ENCODE results near the gene COASY.
"Not testable (repeated sequence)": the region's sequence is repeated elsewhere in the genome, so short reads cannot be mapped to it uniquely, and the experiment has no call there.

The COASY gene

GRCh38 chr17:42577140-42577531 lies 15.2 kb downstream of the COASY start:
- no peak for DNase-seq

DNA sequence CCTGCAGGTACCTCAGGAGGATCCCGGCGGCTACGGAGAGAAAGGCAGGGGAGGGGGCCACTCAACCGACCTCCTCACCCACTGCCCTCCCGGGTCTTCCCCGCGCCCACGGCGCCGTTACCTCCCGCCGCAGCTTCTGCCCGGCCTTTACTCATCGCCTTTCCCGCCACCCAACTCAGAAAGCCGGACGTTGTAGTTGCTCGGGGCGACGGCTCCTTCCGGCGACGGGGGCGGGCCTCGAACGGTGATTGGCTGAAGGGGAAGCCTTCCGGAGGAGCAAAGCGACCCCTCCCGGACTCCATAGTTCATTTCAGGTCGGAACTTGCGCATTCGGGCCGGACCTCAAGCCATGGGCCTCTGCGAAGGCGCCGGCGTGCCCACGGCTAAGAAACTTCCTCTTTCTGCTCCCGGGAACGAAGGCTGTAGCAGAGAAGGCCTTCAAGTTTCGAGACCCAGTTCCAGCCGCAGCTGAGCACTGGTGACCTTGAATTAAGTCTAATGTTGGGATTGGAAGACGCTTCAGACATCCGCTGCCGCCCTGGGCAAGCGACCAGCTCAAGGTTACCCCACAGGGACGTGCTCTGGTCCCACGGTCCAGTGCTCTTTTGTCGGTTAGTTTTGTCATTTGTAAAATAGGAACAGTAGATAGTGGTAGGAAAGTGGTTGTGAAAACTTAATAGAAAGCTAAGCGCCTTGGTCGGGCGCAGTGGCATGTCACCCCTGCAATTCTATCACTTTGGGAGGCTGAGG lies 15.8 kb downstream of the COASY start, which contains the start of gene PSMC3IP:
TSS of gene PSMC3IP (minus strand) at position 198 of the 750 bp plus-strand sequence. CDS start at position 155, 43 bp downstream.
- peak; percentile 92 for DNase-seq

DNA sequence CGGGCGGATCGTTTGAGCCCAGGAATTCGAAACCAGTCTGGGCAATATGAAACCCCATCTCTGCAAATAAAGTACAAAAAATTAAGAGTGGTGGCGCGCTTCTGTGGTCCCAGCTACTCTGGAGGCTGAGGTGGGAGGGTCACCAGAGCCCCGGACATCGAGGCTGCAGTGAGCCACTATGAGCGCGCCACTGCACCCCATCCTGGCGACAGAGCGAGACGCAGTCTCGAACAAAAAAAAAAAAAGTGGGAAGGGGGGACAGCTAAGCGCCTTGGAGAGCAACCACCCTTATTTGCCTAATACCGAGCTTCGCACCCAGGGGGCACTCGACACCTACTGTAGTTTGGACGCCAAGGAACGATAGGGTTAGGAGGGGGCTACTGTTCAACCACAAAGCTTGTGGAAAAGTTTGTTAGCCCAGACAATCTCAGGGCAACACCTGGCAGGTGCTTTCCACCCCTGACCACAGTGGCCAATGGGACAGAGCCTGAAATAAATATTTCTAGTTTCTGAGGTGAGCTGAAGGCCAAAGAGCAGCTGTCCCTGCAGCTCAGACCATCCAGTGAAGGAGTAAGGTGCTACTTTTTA lies 16.4 kb downstream of the COASY start:
- DNase-seq: peak; percentile 73

DNA sequence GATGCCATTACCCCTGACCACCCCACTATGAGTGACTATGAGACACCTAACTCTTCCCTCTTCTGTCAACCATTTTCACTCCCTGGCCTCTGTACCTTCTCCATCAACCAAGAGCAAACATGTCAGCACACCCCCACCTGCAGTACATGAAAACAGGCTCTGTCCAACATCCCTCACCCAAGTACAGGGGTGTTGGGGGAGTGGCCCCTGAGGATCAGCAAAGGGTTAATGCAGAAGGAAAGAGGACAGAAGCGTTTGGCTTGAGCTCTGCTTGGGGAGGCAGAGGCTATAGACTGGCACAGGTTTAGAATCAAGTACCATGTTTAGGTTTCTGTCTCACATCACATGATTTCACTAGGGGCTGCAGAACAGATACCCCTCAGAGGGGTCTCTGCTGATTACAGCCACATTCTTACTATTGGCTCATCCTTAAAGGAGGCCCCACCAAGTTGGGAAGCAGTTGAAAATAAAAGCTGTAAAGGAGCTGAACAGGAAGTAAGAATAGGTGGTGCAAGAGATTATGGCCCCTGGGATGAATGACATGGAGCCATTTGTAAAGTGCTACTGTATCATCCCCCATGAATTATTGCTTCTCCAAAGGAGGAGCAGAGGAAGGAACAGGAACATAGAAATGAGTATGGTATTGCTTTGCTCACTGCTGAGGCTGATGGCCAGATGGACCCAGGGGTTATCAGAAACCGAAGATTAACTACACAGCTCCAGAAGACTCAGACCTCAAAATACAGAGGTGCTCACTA lies 18.0 kb downstream of the COASY start:
- DNase-seq: no peak

DNA sequence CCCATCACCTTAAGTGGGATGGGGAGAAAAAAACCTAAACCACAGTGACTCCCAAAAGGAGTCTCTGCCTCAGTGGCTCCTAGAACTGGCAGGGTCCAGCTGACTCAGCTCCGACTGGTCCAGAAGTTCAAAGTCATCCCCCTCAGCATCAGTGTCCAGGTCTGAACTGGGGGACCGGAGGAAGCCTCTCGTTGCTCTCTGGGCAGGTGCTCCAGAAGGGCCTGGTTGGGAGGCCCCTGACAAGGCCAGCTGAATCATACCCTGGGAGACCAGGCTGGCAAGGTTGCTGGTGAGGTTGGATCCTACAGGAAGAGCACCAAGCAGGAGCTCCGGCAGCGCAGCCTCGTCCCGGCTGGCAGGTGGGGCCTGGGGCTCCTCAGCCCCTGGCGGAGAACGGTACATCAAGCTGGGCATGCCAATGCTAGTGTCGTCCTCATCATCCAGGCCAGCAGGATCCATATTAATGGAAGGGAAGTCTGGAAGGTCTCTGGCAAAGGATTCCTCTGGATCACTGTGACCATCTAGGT lies 19.9 kb downstream of the COASY start:
- DNase-seq: no peak

GRCh38 chr17:42584880-42585279 lies 22.9 kb downstream of the COASY start:
- no peak for DNase-seq

- DNase-seq: no peak
These were observed 23.4 kb downstream of the COASY start for GRCh38 chr17:42585353-42585752.

DNA sequence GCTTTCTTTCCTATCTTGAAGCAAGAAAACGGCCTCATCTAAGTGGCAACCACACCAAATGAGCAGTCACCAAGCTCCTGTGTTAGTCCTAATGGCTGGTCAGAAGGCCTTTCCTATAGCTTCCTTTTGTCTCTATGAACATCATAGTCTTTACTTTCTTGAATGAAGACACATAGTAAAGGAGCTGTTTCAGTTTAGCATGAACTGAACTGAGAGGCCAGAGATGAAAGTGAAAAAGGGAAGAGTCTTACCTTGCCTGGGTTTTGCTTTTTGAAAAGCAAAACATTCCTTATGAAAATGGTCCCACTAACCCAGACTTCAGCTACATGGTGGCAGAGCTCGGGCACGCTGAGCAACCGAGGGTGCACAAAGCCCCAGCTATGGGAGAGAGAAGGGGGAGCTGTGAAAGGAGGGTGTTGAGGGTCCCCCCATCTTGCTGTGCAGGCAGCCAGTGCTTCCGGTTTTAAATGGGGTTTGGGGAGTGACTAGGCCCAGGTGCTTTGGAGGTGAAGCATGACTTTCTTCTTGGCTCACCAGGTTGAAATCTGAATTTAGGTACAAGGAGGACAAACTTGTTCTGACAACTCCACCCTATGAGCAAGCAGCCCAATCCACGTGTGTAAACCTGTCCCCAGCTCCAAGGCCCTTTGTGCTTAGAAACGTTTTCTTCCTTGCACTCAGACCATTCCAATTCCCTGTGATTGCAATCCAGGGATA lies 24.7 kb downstream of the COASY start:
- no peak for DNase-seq

DNA sequence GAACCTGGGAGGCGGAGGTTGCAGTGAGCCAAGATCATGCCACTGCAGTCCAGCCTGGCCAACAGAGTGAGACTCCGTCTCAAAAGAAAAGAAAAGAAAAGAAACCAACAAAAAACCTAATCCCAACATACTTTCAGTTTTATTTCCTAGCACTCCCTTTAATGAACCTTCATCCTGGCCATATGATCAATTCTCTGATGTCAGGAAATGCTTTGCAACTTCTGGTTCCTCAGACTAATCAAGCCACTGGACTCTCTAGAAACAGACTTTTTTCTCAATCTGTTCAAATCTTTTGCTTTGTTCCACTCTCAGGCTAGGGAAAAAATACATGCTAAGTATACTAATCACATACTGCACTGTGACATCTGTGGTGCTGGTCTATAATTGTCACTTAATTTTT lies 28.9 kb downstream of the COASY start:
- no peak for DNase-seq

- DNase-seq: no peak
These were observed 29.5 kb downstream of the COASY start for GRCh38 chr17:42591411-42591810.

- no peak for DNase-seq
These were observed 34.4 kb downstream of the COASY start for GRCh38 chr17:42596386-42596785.

DNA sequence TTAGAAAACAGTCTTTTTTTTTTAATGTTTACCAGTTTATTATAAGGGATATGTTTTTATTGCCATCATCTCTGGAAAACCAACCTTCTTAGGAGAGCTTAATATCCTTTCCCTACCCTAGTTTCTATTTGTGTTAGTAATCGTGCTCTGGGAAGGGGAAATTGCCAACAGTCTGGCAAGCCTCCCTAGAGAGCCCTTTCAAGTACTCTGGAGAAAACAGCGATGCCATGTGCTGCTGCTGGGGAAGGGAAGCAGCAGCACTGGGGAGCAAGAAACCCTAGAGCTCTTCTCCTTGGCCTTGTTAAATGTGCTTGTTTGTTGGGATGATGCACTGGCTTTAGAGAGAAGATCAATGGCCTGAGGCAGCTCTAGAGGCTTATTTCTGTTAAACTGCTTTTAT lies 37.0 kb downstream of the COASY start:
- no peak for DNase-seq

DNA sequence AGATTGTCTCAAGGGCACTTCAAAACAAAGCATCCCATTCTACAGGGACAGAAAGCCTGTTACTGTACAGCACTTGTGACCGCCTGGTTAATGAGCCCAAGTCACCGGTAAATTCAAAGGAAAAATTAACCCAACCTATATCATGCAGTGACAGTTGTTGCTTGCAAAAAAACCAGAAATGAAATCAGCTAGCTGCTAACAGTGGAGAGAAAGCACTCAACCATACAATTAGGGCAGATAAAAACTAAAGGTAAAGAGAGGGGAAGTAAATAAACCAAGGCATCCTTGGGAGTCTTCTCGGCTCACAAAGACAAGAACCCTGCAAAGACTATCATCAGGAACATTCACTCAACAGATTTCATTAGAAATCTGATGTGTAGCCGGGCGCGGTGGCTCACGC lies 41.4 kb downstream of the COASY start:
- DNase-seq: no peak

- DNase-seq: no peak
These were observed 45.8 kb downstream of the COASY start for GRCh38 chr17:42607769-42608168.

GRCh38 chr17:42608305-42609181 lies 46.6 kb downstream of the COASY start:
- peak; percentile 12 for DNase-seq

GRCh38 chr17:42609182-42609813 lies 47.4 kb downstream of the COASY start, which contains the start of the genes RETREG3 and TUBG1:
TSS of gene RETREG3 (minus strand) at chr17:42609374. CDS start at chr17:42609324, 50 bp downstream.
TSS of gene TUBG1 (plus strand) at chr17:42609683. CDS start at chr17:42609738, 55 bp downstream.
- peak; percentile 99 for DNase-seq

- not testable (repeated sequence) for DNase-seq
These were observed 48.2 kb downstream of the COASY start for GRCh38 chr17:42609814-42610801.

DNA sequence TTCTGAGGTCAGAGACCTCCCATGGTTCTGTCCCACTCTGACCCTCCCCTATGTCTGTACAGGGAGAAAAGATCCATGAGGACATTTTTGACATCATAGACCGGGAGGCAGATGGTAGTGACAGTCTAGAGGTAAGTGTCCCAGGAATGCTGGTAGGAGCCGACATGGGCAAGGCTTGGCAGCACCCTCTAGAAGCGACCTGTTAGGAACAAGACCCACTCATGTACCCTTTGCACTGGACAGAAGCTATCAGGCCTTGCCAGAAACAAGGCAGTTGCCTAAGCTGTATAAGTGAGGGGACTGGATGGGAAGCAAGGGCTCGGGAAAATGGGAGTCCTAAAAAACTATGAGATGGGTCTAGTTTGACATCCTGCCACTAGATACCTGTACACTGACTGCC lies 50.1 kb downstream of the COASY start:
- no peak for DNase-seq

DNA sequence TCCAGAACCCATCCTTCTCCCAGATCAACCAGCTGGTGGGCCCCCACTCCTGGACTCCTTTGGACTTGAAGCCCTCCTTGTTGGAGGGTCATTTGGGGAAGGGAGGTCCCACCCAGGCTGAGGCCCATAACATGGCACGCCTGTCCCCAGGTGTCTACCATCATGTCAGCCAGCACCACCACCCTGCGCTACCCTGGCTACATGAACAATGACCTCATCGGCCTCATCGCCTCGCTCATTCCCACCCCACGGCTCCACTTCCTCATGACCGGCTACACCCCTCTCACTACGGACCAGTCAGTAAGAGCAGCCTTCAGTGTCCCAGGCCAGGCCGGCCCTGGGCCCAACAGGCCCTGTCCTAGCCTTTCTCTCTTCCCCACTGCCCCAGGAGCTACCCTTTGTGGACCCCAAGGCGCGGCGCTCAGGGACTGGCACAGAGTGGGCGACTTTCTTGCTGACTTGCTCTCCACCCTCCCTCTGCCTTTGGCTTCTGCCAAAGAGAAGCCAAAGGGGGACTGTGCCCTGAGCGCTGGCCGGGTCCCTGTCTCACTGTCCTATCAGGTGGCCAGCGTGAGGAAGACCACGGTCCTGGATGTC lies 51.8 kb downstream of the COASY start:
- DNase-seq: no peak
